ENCODE data around the gene CCDC83.

GRCh38 chr11:85845124-85845631, 10.0 kb upstream of the CCDC83 start:
- no peak for TF ChIP-seq EZH2 (IDR thresholded peaks at IDR 0.05)
- TF ChIP-seq POLR2AphosphoS5 (IDR thresholded peaks at IDR 0.05; ENCODE audit: borderline replicate concordance, low read depth, low read length) = no peak
- no peak for TF ChIP-seq FOXP2 (optimal IDR thresholded peaks at IDR 0.05; ENCODE audit: control extremely low read depth, extremely low read length, insufficient read depth)

All from SK-N-MC (cell line).